Measurements from ENCODE around the gene RABL3.
"Not testable (repeated sequence)": the region's sequence is repeated elsewhere in the genome, so short reads cannot be mapped to it uniquely, and the experiment has no call there.

Gene RABL3

GRCh38 chr3:120641696-120642246 lies 100.5 kb downstream of the RABL3 start:
- no peak for DNase-seq

GRCh38 chr3:120640231-120640630 lies 102.1 kb downstream of the RABL3 start:
- DNase-seq = no peak

- not testable (repeated sequence) for DNase-seq
These were observed 103.5 kb downstream of the RABL3 start for GRCh38 chr3:120638820-120639219.

GRCh38 chr3:120637851-120638559 lies 104.3 kb downstream of the RABL3 start:
- DNase-seq = no peak

GRCh38 chr3:120636795-120637401 lies 105.4 kb downstream of the RABL3 start:
- DNase-seq = no peak
